GM19351 (cell line): ENCODE results near the gene ROS1.
"Not testable (repeated sequence)": the region's sequence is repeated elsewhere in the genome, so short reads cannot be mapped to it uniquely, and the experiment has no call there.

Experiments
- ATAC-seq: cut with Tn5 transposase; IDR thresholded peaks from one replicate; pipeline ENCODE4 v1.9.1; 2021; ENCODE audit warnings: mild to moderate bottlenecking, moderate library complexity; ENCODE audit not compliant: unreplicated experiment

Gene ROS1

GRCh38 chr6:117384659-117385058 is 41.1 kb downstream of the ROS1 start:
- ATAC-seq = no peak

- no peak for ATAC-seq
Measured at GRCh38 chr6:117381749-117382148, 44.0 kb downstream of the ROS1 start.

DNA sequence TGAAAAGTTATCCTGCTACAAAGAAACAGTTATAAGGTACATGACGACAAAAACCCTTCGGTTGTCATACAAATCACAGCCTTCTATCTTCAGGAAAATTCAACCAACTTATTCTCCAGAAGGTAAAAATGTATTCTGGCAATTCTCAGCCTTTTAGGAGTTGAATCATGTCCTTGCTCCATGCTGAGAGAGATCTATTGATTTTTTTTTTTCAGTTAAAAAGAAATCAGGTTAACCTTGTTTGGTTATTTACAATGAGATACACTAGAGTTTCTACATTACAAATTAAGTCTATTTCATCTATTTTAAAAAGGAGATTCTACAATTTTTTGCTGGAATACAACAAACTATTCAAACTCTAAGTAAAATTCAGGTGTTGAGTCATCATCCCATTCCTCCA is 45.4 kb downstream of the ROS1 start:
- ATAC-seq = no peak

DNA sequence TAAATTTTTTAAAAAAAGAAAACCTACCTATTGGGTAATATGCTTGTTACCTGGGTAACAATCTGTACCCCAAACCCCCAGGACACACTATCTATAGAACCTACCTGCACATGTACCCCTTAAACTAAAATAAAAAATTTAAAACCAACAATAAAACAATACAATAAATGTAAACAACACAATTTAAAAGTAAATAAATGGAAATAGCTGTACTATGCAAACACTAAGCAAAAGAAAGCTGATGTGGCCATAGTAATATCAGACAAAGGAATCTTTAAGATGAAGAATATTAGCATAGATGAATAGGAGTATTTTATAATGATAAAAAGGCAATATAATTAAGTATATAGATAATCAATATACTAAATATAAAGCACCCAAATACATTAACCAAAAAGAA is 50.3 kb downstream of the ROS1 start:
- no peak for ATAC-seq

DNA sequence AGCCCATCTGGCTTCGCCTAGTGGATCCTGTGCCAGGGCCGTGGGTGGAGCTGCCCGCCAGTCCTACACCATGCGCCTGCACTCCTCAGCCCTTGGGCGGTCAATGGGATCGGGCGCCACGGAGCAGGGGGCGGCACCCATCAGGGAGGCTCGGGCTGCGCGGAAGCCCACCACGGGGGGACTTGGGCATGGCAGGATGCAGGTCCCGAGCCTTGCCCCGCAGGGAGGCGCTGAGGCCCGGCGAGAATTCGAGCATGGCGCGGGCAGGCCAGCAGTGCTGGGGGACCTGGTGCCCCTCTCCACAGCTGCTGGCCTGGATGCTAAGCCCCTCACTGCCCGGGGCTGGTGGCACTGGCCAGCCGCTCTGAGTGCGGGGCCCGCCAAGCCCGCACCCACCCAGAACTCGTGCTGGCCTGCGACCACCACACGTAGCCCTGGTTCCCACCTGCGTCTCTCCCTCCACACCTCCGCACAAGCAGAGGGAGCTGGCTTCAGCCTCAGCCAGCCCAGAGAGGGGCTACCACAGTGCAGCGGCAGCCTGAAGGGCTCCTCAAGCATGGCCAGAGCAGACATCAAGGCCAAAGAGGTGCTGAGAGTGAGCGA is 52.4 kb downstream of the ROS1 start:
- no peak for ATAC-seq

GRCh38 chr6:117372289-117372688 is 53.5 kb downstream of the ROS1 start:
- ATAC-seq = not testable (repeated sequence)

DNA sequence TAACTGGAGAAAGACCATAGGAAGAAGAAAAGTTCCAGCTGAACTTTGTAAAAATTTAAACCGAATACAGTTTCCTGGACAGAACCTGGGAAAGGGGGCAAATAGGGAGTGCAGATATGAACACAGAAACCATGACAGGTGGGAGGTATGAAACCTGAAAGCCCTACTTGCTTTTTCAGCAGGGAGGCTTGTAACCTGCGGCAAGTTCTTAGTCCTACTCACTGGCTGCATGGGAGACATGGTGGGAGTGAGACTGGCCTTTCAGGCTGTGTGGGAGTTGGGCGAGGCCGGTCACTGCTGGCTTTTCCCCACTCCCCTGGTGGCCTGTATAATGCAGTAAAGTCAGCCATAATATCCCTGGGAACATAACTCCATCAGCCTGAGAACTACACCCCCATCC is 54.2 kb downstream of the ROS1 start:
- ATAC-seq = no peak

DNA sequence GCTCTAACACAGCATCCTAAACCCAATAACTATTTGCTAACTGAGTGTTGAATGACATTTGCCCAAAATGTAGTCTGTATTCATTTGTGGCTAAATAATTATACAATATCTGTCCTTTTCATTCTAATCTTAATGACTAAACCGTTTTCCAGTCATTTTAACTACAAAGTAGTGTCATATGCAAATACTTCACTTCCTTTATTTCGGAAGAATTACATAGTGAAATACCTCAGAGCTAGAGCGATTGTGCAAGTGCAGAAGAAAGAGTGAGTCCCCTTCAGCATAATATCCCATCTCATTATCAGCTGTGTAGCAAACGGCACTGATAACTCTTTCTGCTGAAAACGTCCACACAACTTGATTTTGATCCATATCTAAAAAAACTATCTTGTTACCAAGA is 66.2 kb downstream of the ROS1 start:
- no peak for ATAC-seq

- ATAC-seq = no peak
Measured at GRCh38 chr6:117354671-117355070, 71.1 kb downstream of the ROS1 start.

DNA sequence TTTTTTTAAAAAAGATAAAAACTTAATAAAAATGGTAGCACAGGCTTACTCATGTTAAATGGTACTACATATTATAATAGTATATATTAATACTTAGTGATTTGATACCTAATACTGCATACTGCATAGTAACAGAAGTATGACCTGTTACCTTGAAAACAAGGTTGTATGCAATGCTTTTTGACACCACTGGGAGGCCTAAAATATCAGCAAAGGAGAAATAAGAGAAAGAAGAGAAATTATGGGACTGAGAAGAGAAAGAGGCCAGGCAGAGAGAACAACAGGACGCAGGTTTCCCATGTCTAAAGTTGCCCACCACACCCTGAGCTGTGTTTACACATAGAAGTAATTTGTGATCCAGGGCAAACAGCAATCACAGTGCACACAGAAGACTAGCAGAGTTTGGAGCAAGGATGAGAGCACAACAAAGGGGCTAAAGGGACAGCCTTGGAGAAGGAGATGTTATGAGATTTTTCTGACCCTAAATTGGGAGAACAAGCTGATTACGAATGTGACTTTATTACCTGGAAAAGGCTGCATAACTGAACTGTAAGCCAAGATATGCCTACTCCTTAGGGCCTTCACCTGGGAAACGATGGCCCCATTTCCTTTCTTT is 73.2 kb downstream of the ROS1 start:
- ATAC-seq = peak; percentile 91

GRCh38 chr6:117351521-117351920 is 74.2 kb downstream of the ROS1 start:
- no peak for ATAC-seq

DNA sequence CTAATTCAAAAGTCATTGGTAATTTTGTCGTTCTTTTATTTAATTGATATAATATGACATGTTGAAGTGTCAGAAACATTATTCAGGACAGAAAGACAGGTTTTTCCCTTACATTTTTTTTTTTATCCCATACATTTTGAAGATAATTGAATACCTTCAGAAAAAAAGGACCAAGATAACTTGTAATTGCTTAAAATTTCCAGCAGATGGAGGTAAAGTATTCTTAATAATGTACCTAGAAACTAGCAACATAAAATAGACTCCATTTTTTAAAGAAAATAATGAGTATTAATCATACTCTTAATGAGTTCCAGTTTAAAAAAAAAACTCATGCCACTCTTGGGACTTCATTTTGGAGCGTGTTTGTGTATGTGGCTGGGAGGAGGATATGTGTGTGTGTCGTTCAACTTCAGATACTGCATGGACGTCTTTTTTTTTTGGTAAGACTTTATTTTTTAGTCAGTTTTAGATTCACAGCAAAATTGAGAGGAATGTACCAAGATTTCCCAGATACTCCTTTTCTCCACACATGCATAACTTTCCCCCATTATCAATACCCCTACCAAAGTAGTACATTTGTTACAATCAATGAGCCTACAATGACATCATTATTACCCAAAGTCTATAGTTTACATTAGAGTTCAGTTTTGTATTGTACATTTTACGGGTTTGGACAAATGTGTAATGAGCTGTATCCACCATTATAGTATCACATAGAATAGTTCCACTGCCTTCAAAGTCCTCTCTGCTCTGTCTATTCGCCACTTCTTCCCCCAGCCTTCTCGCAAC is 79.4 kb downstream of the ROS1 start:
- ATAC-seq = no peak

DNA sequence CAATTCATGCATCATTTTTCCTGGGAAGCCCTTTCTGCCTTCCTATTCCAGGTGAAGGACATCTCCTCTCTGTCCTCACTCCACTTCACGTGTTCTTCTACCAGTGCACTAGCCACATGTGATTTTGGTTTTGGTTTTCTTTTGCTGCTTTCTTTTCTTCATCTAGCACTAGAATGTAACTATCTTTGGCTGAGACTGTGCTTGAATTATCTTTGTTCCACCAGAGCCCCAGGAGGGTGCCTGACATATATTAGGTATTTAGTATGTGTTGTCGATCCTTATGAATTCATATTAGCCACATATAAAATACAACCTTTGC is 80.5 kb downstream of the ROS1 start:
- peak; percentile 40 for ATAC-seq

DNA sequence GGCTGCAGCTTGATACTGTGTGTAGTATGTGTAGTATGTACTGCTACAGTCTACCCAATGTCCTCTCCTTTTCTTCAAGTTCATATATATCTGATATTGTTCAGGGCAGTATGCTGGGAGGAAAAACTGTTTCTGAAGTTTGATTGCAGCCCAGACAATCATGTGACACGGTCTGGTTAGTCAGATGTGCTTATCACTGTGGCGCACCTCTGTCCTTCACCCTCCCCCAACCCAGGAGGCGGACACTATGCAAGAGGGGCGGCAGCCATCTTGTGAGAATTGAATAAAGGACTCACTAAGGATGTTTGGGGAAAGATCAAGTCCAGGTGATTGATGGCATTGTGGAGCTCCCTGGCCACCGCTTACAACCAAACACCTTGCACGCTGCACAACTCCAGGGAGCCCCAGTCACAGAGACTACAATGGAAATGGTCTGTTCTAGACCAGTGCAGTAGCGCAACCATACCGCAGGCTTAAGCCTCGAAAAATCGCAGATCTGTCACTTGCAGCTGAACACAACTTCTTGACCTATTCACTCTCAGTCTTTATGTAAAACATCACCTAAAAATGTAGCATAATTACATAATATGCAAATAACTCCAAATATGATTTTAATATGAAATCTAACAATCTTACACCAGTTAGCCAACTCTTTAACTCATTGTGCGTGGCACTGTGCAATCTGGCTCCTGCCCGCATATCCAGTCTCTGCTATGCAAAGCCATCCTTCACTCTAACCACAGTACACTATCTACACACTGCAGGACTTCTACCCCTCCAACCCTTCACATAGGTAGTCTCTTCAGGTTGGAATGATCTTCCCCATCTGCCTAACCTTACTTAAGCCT is 81.1 kb downstream of the ROS1 start:
- ATAC-seq = peak; percentile 33

DNA sequence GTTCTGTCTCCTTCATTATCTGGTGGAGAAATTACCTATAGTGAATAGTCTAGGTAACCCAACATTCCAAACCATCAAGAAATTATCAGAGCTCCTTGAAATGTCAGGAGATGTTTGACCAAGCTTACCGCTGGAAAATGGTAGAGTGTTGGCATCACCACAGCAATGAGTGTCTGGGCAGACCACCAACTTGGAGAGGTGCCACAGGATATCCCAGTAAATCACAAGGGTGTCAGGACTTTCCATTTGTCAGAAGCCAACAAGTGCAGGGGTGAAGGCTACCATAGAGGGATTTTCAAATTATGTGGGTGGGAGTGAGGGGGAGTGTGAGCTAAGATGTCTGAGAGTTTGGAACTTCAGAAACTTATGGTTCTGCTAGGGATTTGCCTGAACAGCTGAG is 87.2 kb downstream of the ROS1 start:
- ATAC-seq = no peak

GRCh38 chr6:117329926-117330325 is 95.8 kb downstream of the ROS1 start:
- ATAC-seq = no peak

DNA sequence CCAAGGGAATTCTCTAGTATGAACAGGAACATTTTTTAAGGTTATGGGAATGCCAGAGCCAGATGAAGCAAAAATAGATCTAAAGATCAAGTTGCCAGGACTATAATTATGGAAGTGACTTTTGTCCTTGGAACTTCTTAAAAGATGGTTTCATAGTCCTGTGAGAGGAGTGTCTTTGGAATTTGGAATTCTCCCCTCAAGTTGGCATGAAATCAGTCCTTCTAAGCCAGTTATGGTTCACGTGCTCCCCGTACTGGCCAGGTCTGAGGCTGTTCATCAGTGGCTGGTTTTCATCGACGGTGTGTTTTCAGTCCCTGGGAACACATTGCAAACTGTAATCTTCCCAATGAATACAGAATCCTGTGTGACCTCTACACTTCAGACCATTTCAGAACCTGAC is 97.2 kb downstream of the ROS1 start:
- ATAC-seq = no peak

DNA sequence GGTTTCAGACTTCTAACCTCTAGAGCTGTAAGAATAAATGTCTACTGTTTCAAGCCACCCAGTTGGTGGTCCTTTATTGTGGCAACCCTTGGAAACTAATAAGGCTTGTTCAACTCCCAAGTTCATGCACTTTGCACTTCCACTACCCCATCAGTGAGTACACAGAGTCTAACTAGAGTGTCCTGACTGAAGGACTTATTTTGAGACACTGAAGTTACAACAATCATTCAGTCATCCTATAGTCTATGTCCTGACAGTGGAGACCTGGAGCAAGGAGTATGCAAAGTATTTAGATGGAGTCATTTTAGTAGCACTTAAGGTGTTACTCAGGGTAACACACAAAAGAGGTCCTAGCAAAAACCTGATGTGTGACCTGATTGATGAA is 97.7 kb downstream of the ROS1 start:
- ATAC-seq = no peak

DNA sequence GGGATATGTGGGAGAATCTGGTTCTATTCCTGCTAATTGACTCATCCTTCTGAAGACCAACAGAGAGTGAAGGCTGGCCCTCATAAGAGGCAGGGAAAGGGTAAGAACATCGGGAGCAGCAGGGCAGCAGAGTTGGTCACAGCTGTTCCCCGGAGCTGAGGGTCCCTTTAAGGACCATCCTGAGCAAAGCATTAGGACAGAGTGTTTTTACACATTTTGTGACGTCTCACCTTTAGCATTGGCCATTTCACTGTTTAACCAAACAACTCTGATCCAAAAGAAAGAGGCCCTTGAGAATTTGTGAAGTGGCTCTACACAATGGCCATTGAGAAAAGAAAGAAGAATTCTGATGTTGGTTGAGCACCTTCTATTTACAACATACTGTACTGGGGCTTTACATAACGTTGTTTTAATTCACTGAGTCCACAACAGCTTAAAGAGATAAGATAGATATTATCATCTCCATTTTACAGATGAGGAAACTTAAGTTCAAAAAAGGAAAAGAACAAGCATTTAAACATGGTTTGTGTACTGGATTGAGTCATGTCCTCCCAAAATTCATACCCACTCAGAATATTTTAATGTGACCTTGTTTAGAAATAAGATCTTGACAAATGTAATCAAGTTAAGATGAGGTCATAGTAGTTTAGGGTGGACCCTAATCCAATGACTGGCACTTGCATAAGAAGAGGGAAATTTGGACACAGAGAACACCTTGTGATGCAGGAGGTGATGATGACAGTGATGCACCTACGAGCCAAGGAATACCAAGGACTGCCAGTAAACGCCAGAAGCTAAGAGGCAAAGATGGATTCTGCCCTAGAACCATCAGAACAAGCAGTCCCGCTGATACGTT is 98.4 kb downstream of the ROS1 start:
- ATAC-seq = no peak

DNA sequence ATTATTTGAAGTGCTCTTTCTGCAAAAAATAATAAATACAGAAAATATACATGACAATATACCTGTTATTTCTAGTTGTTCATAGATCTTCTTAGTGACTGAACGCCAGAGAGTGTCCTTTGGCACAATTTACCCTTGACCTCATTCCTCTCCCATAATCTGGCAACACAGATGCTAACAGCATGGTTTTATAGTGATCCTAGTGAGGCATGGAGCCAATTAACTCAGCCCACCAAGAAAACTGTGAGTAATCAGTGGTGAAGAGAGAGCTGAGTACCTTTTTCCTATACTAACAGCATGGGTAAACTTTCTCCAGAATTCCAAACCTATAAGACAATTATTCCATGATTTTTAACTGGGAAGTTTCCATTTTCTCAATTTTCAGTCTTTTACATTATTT is 99.3 kb downstream of the ROS1 start:
- ATAC-seq = no peak

- no peak for ATAC-seq
Measured at GRCh38 chr6:117317261-117317660, 108.5 kb downstream of the ROS1 start.
